GM23338 (cell line): Measurements from ENCODE around the gene TMPRSS6. TPM values are rescaled to one million over a fixed set of nuclear protein-coding genes. Genes with fewer than 3 reads are reported as not detected.

ENCODE experiments used
- ETS1 ChIP-seq: IDR thresholded peaks from 2 replicates; pipeline ENCODE4 v1.6.1; 2016; ENCODE audit warnings: antibody characterized with exemption
- EZH2phosphoT487 ChIP-seq: fragments of 200-600 bp; sonication (generic); IDR thresholded peaks from one replicate; pipeline ENCODE4 v1.8.1; 2018; ENCODE audit warnings: antibody characterized with exemption; ENCODE audit not compliant: unreplicated experiment
- JUNB ChIP-seq: IDR thresholded peaks from one replicate; pipeline ENCODE4 v1.6.1; 2016; ENCODE audit warnings: antibody characterized with exemption; ENCODE audit not compliant: unreplicated experiment
- NANOG ChIP-seq: IDR thresholded peaks from 2 replicates; pipeline ENCODE4 v1.6.1; 2016; ENCODE audit warnings: antibody characterized with exemption, borderline replicate concordance
- REST ChIP-seq: IDR thresholded peaks from one replicate; pipeline ENCODE4 v1.6.1; 2018; ENCODE audit warnings: antibody characterized with exemption; ENCODE audit not compliant: unreplicated experiment
- polyA plus RNA-seq: library from polyadenylated mRNA; unstranded; fragments of >200 nt; fragmentation: Nextera tagmentation; extraction: Ambion mirVana; gene quantifications from 2 replicates; pipeline ENCODE4 v1.2.1, GENCODE V29; 2016
- total RNA-seq: library from RNA; depleted of rRNA; stranded (reverse); fragments of >200 nt; shearing (Covaris generic); gene quantifications from 2 replicates; pipeline ENCODE4 v1.2.3, GENCODE V29; 2014
- TF ChIP-seq, protein P1 (sequence below): fragments of 250-450 bp; sonication (Bioruptor Pico); IDR thresholded peaks from 2 replicates; pipeline ENCODE4 v1.5.0; 2020; ENCODE audit warnings: mild to moderate bottlenecking, moderate library complexity
- TF ChIP-seq, protein P2 (sequence below), 2 experiments: fragments of 200-600 bp in 1 of 2; sonication (generic) in 1 of 2; conservative IDR thresholded peaks; 2 replicates each; pipeline versions ENCODE4 v1.5.1 to v1.6.1; 2016 to 2017; ENCODE audit warnings: antibody characterized with exemption in 2 of 2, low read depth in 2 of 2, mild to moderate bottlenecking in 2 of 2, moderate library complexity in 1 of 2

Gene TMPRSS6
- total and polyA plus RNA-seq, 2 experiments from 2014 or later, result 0.13 TPM; not detected in 1

DNA sequence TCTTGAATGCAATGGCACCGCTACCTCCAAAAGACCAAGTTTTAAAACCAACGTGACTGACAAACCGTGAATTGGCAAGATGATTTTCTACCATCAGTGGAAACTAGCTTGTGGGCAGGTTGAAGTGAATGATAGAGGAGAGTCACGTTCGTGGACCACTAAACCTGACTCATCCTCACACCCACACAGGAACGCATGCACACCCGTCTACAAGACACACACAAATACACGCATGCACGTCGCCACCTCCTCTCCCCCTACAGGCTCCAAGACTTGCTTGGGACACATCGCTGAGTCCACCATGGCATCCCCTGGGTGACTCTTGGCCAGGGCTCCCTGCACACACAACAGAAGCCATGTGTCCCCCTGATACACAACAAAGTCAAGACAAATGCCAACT is 14.4 kb downstream of the TMPRSS6 start (continued):
- TF ChIP-seq, protein P1, sequence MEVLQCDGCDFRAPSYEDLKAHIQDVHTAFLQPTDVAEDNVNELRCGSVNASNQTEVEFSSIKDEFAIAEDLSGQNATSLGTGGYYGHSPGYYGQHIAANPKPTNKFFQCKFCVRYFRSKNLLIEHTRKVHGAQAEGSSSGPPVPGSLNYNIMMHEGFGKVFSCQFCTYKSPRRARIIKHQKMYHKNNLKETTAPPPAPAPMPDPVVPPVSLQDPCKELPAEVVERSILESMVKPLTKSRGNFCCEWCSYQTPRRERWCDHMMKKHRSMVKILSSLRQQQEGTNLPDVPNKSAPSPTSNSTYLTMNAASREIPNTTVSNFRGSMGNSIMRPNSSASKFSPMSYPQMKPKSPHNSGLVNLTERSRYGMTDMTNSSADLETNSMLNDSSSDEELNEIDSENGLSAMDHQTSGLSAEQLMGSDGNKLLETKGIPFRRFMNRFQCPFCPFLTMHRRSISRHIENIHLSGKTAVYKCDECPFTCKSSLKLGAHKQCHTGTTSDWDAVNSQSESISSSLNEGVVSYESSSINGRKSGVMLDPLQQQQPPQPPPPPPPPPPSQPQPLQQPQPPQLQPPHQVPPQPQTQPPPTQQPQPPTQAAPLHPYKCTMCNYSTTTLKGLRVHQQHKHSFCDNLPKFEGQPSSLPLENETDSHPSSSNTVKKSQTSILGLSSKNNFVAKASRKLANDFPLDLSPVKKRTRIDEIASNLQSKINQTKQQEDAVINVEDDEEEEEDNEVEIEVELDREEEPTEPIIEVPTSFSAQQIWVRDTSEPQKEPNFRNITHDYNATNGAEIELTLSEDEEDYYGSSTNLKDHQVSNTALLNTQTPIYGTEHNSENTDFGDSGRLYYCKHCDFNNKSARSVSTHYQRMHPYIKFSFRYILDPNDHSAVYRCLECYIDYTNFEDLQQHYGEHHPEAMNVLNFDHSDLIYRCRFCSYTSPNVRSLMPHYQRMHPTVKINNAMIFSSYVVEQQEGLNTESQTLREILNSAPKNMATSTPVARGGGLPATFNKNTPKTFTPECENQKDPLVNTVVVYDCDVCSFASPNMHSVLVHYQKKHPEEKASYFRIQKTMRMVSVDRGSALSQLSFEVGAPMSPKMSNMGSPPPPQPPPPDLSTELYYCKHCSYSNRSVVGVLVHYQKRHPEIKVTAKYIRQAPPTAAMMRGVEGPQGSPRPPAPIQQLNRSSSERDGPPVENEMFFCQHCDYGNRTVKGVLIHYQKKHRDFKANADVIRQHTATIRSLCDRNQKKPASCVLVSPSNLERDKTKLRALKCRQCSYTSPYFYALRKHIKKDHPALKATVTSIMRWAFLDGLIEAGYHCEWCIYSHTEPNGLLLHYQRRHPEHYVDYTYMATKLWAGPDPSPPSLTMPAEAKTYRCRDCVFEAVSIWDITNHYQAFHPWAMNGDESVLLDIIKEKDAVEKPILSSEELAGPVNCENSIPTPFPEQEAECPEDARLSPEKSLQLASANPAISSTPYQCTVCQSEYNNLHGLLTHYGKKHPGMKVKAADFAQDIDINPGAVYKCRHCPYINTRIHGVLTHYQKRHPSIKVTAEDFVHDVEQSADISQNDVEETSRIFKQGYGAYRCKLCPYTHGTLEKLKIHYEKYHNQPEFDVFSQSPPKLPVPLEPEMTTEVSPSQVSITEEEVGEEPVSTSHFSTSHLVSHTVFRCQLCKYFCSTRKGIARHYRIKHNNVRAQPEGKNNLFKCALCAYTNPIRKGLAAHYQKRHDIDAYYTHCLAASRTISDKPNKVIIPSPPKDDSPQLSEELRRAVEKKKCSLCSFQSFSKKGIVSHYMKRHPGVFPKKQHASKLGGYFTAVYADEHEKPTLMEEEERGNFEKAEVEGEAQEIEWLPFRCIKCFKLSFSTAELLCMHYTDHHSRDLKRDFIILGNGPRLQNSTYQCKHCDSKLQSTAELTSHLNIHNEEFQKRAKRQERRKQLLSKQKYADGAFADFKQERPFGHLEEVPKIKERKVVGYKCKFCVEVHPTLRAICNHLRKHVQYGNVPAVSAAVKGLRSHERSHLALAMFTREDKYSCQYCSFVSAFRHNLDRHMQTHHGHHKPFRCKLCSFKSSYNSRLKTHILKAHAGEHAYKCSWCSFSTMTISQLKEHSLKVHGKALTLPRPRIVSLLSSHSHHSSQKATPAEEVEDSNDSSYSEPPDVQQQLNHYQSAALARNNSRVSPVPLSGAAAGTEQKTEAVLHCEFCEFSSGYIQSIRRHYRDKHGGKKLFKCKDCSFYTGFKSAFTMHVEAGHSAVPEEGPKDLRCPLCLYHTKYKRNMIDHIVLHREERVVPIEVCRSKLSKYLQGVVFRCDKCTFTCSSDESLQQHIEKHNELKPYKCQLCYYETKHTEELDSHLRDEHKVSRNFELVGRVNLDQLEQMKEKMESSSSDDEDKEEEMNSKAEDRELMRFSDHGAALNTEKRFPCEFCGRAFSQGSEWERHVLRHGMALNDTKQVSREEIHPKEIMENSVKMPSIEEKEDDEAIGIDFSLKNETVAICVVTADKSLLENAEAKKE (CRISPR knock-in tag), result no peak
- no peak for TF ChIP-seq REST
- TF ChIP-seq NANOG, result no peak
- no peak for TF ChIP-seq EZH2phosphoT487
- TF ChIP-seq, protein P2, sequence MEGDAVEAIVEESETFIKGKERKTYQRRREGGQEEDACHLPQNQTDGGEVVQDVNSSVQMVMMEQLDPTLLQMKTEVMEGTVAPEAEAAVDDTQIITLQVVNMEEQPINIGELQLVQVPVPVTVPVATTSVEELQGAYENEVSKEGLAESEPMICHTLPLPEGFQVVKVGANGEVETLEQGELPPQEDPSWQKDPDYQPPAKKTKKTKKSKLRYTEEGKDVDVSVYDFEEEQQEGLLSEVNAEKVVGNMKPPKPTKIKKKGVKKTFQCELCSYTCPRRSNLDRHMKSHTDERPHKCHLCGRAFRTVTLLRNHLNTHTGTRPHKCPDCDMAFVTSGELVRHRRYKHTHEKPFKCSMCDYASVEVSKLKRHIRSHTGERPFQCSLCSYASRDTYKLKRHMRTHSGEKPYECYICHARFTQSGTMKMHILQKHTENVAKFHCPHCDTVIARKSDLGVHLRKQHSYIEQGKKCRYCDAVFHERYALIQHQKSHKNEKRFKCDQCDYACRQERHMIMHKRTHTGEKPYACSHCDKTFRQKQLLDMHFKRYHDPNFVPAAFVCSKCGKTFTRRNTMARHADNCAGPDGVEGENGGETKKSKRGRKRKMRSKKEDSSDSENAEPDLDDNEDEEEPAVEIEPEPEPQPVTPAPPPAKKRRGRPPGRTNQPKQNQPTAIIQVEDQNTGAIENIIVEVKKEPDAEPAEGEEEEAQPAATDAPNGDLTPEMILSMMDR (conservative IDR thresholded peaks at IDR 0.05; ENCODE audit: low read depth in 2 of 2), result no peak
- TF ChIP-seq ETS1, result no peak
- no peak for TF ChIP-seq JUNB
